Kidney epithelial cell (primary cell): Measurements from ENCODE around the gene STXBP5L. TPM values are rescaled to one million over a fixed set of nuclear protein-coding genes. Genes with fewer than 3 reads are reported as not detected.

Source experiments
- DNase-seq: peaks from one replicate; pipeline ENCODE4 v3.0.0-alpha.2; 2010; ENCODE audit warnings: low read depth
- H3K27me3 ChIP-seq: 2 replicates; pipeline ENCODE4 v1.6.0; 2011; ENCODE audit warnings: low read length; ENCODE audit not compliant: control insufficient read depth, insufficient read depth
- H3K36me3 ChIP-seq: 2 replicates; pipeline ENCODE4 v1.5.1; 2011; ENCODE audit warnings: low read length; ENCODE audit not compliant: control insufficient read depth, insufficient read depth
- H3K4me3 ChIP-seq: 2 replicates; pipeline ENCODE4 v1.5.1; 2011; ENCODE audit warnings: low read depth, mild to moderate bottlenecking, control low read depth, low read length
- CTCF ChIP-seq: IDR thresholded peaks from 2 replicates; pipeline ENCODE4 v1.5.1; 2011; ENCODE audit warnings: mild to moderate bottlenecking, moderate library complexity, low read length, control low read depth, inconsistent platforms; ENCODE audit not compliant: insufficient read depth, poor library complexity, severe bottlenecking
- total RNA-seq: library from RNA; depleted of rRNA; stranded (reverse); fragments of >200 nt; gene quantifications from 2 replicates; pipeline ENCODE4 v1.2.3, GENCODE V29; 2015

STXBP5L gene
- total RNA-seq, 1 donor from 2014 or later = 0.13 TPM

GRCh38 chr3:120909602-120909878 lies 1.5 kb downstream of the STXBP5L start:
- Histone ChIP-seq H3K27me3 (peaks cover 13% of the 10 kb centered on the region), H3K4me3 (no peak overlapping the region), H3K36me3 (no peaks in the 10 kb centered on the region)
- TF ChIP-seq CTCF = no peak
- DNase-seq = no peak

GRCh38 chr3:120926146-120926545 lies 18.1 kb downstream of the STXBP5L start:
- no peaks in the 10 kb centered on the region for H3K27me3 ChIP-seq
- DNase-seq = no peak
- no peak for TF ChIP-seq CTCF
- no peaks in the 10 kb centered on the region for H3K36me3 ChIP-seq
- H3K4me3 ChIP-seq = no peak overlapping the region

GRCh38 chr3:120928991-120929390 lies 21.0 kb downstream of the STXBP5L start:
- no peak for DNase-seq
- Histone ChIP-seq H3K27me3 (no peaks in the 10 kb centered on the region), H3K4me3 (no peak overlapping the region), H3K36me3 (no peaks in the 10 kb centered on the region)
- no peak for TF ChIP-seq CTCF

GRCh38 chr3:120931593-120931992 lies 23.6 kb downstream of the STXBP5L start:
- Histone ChIP-seq H3K4me3 (no peak overlapping the region), H3K27me3 (no peaks in the 10 kb centered on the region), H3K36me3 (no peaks in the 10 kb centered on the region)
- no peak for TF ChIP-seq CTCF
- no peak for DNase-seq

GRCh38 chr3:120956143-120956542 lies 48.1 kb downstream of the STXBP5L start:
- no peak for DNase-seq
- H3K27me3 ChIP-seq = no peaks in the 10 kb centered on the region
- no peaks in the 10 kb centered on the region for H3K36me3 ChIP-seq
- no peak for TF ChIP-seq CTCF
- H3K4me3 ChIP-seq = no peak overlapping the region

GRCh38 chr3:120982608-120983320 lies 74.8 kb downstream of the STXBP5L start:
- no peak overlapping the region for H3K4me3 ChIP-seq
- H3K36me3 ChIP-seq = no peaks in the 10 kb centered on the region
- DNase-seq = no peak

More at GRCh38 chr3:120982608-120983320, 74.8 kb downstream of the STXBP5L start:
- no peak for TF ChIP-seq CTCF
- no peaks in the 10 kb centered on the region for H3K27me3 ChIP-seq
